ENCODE measurements around the gene FKBP1B. TPM values are rescaled to one million over a fixed set of nuclear protein-coding genes. Genes with fewer than 3 reads are reported as not detected.
"Not testable (repeated sequence)": the region's sequence is repeated elsewhere in the genome, so short reads cannot be mapped to it uniquely, and the experiment has no call there.

FKBP1B gene
- total and polyA plus RNA-seq, 4 donors: 5.9 to 24.8 (median 13.0) TPM

DNA sequence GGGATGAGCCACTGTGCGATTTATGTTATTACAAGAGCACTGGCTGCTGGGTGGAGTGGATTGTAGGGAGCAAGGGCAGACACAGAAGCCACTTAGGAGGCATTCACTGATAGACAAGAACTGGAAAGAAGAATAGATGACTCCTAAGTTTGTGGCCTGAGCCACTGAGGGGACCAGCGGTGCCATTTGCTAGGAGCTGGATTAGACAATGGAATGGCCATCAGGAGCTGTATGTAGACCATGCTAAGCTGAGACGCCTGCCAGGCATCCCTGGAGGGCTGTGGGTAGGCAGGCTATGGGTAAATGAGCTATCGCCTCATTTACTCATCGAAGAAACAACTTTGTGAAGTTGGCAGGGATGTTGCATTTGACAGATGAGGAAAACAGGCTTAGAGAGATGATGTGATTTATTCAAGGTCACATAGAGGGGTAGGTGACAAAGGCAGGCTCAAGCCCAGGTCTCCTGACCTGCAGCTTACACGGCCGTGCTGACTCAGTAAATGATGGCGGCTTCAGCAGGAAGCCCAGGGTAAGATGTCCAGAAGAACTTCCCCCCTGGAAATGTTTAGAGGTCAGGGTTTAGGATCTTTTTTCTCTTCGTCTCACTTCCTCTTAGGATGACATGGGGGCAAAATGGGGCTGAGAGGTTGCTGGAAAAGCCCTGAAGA lies 36.9 kb upstream of the FKBP1B start:
- intact Hi-C loops (cut with DNase I): no loop called here
- no peaks in the 10 kb centered on the region for H3K9me3 ChIP-seq (ENCODE audit: control insufficient read depth, low read length)
- ATAC-seq (ENCODE audit: low FRiP score) (no peak), DNase-seq (no peak)
- no peaks in the 10 kb centered on the region for H3K4me1 ChIP-seq (ENCODE audit: control insufficient read depth in 1 of 2, insufficient read depth in 2 of 2, low read length in 2 of 2)
- WGBS, 2 donors: 80 to 85% methylated on average over 9 of the region's 9 CpGs
- no peak overlapping the region for H3K27ac ChIP-seq (ENCODE audit: low read depth in 1 of 2, low read length in 2 of 2)
- no peaks in the 10 kb centered on the region for H3K27me3 ChIP-seq (ENCODE audit: control insufficient read depth in 1 of 2, insufficient read depth in 2 of 2, low read length in 1 of 2)
- no peak overlapping the region for H3K4me3 ChIP-seq (ENCODE audit: low read length in 2 of 2)
- H3K36me3 ChIP-seq (ENCODE audit: control insufficient read depth in 1 of 2, insufficient read depth in 2 of 2, low read length in 1 of 2): no peaks in the 10 kb centered on the region

DNA sequence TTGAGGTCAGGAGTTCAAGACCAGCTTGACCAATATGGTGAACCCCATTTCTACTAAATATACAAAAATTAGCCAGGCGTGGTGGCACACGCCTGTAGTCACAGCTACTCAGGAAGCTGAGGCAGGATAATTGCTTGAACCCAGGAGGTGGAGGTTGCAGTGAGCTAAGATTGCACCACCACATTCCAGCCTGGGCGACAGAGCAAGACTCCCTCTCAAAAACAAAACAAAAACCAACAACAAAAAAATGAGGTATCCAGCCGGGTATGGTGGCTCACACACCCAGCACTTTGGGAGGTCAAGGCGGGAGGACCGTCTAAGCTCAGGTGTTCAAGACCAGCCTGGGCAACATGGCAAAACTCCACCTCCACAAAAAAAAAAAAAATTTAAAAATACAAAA lies 34.6 kb upstream of the FKBP1B start:
- H3K27ac ChIP-seq (ENCODE audit: low read depth in 1 of 2, low read length in 2 of 2); ATAC-seq (ENCODE audit: low FRiP score); H3K4me3 ChIP-seq (ENCODE audit: low read length in 2 of 2); H3K9me3 ChIP-seq (ENCODE audit: control insufficient read depth, low read length); DNase-seq; H3K27me3 ChIP-seq (ENCODE audit: control insufficient read depth in 1 of 2, insufficient read depth in 2 of 2, low read length in 1 of 2); intact Hi-C loops (cut with DNase I); H3K36me3 ChIP-seq (ENCODE audit: control insufficient read depth in 1 of 2, insufficient read depth in 2 of 2, low read length in 1 of 2); H3K4me1 ChIP-seq (ENCODE audit: control insufficient read depth in 1 of 2, insufficient read depth in 2 of 2, low read length in 2 of 2): not testable (repeated sequence)
- WGBS, 2 donors: 90 to 94% methylated on average over 6 of the region's 6 CpGs

DNA sequence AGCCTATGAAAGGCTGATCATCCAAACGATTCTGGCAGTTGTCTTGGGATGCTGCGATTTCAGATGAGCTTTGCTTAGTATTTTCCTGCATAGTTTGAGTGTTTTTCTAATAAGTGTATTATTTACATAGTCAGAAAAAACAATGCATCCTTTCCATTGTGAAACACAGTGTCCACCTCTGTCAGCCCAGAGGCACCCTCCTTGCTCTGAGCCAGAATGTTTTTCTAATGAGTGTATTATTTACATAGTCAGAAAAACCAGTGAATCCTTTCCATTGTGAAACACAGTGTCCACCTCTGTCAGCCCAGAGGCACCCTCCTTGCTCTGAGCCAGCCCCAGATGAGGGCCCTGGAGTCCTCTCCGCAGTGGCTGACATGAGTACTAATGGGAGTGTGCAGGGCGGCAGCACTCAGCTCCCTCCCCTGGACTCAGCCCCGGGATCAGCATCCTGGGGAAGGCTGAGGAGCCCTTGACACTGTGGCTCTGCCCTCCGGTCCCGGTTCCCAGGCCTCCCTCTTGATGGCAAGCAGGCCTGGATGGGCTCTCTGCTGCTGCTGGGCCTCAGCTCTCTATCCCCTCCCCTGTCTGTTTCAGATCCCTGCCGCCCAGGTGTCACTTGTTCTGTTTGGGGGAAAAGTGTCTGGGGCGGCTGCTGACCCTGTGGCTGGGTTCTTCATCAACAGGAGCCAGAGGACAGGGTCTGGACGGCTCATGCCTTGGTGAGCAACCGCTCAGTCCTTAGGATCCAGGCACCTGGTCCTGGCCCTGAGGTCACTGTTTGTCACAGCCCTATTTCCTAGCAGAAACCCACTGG lies 33.8 kb upstream of the FKBP1B start:
- no peak for DNase-seq
- Histone ChIP-seq H3K27me3 (ENCODE audit: control insufficient read depth in 1 of 2, insufficient read depth in 2 of 2, low read length in 1 of 2) (no peaks in the 10 kb centered on the region), H3K4me1 (ENCODE audit: control insufficient read depth in 1 of 2, insufficient read depth in 2 of 2, low read length in 2 of 2) (no peaks in the 10 kb centered on the region), H3K9me3 (ENCODE audit: control insufficient read depth, low read length) (no peaks in the 10 kb centered on the region), H3K27ac (ENCODE audit: low read depth in 1 of 2, low read length in 2 of 2) (no peak overlapping the region), H3K4me3 (ENCODE audit: low read length in 2 of 2) (no peak overlapping the region), H3K36me3 (ENCODE audit: control insufficient read depth in 1 of 2, insufficient read depth in 2 of 2, low read length in 1 of 2) (no peaks in the 10 kb centered on the region)
- no peak for ATAC-seq (ENCODE audit: low FRiP score)
- 70 to 77% methylated on average over 11 of the region's 11 CpGs for WGBS, 2 donors
- intact Hi-C loops (cut with DNase I): no loop called here

DNA sequence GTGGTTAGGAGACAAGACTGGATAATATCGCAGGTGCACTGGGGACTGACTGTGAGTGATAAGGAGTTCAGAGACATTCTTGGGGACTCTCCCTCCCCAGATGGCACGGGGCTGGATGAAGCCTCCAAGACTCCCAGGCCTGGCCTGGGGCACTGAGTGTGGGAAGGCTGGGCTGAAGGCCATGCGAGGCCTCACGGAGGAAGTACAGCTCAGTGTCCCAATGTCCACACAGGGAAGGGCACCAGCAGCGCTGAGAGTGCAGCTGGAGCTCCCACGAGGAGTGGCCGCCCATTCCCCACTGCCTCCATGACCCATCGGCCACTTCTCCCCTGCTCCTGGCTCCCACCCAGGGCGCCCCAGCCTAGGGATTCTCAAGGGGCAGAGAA lies 33.2 kb upstream of the FKBP1B start:
- DNase-seq (peak in 1 of 2 donors; percentile 55), ATAC-seq (ENCODE audit: low FRiP score) (no peak)
- Histone ChIP-seq H3K9me3 (ENCODE audit: control insufficient read depth, low read length) (no peaks in the 10 kb centered on the region), H3K27ac (ENCODE audit: low read depth in 1 of 2, low read length in 2 of 2) (no peak overlapping the region), H3K27me3 (ENCODE audit: control insufficient read depth in 1 of 2, insufficient read depth in 2 of 2, low read length in 1 of 2) (no peaks in the 10 kb centered on the region), H3K4me1 (ENCODE audit: control insufficient read depth in 1 of 2, insufficient read depth in 2 of 2, low read length in 2 of 2) (no peaks in the 10 kb centered on the region), H3K36me3 (ENCODE audit: control insufficient read depth in 1 of 2, insufficient read depth in 2 of 2, low read length in 1 of 2) (no peaks in the 10 kb centered on the region), H3K4me3 (ENCODE audit: low read length in 2 of 2) (no peak overlapping the region)
- intact Hi-C loops (cut with DNase I): no loop called here
- 82 to 87% methylated on average over 8 to 9 of the region's 9 CpGs for WGBS, 2 donors

DNA sequence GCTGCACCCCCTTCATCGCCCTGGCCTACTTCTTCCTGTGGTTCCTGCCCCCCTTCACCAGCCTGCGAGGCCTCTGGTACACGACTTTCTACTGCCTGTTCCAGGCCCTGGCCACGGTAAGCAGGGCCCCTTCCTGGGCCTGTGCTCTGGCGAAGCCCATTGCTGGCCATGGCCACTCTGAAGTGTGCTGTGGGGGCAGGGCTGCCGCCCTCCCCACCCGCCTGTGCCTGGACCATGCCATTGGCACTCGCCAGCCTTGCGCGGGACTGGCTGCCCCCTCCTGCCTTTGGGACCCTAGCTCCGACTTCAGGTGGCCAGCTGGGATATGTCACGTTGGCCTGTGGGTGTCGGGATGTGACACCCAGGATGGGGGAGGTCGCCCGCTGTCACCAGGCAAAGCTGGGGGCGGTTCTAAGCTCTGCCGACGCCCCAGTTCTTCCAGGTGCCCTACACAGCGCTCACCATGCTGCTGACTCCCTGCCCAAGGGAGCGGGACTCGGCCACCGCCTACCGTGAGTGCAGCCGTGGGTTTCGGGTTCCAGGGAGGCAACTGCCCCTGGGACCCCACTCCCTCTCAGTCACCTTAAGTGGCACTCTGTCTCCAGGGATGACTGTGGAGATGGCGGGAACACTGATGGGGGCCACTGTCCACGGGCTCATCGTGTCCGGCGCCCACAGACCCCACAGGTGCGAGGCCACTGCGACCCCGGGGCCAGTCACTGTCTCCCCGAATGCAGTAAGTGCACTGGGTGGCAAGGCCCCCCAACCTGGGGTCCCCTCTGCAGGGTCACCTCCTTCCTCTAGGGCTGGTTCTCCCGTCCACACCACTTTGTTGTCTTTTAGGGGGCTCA lies 32.5 kb upstream of the FKBP1B start:
- ATAC-seq (ENCODE audit: low FRiP score): no peak
- Histone ChIP-seq H3K9me3 (ENCODE audit: control insufficient read depth, low read length) (no peaks in the 10 kb centered on the region), H3K27ac (ENCODE audit: low read depth in 1 of 2, low read length in 2 of 2) (no peak overlapping the region), H3K36me3 (ENCODE audit: control insufficient read depth in 1 of 2, insufficient read depth in 2 of 2, low read length in 1 of 2) (no peaks in the 10 kb centered on the region), H3K27me3 (ENCODE audit: control insufficient read depth in 1 of 2, insufficient read depth in 2 of 2, low read length in 1 of 2) (no peaks in the 10 kb centered on the region), H3K4me3 (ENCODE audit: low read length in 2 of 2) (no peak overlapping the region), H3K4me1 (ENCODE audit: control insufficient read depth in 1 of 2, insufficient read depth in 2 of 2, low read length in 2 of 2) (no peaks in the 10 kb centered on the region)
- intact Hi-C loops (cut with DNase I): no loop called here
- 89 to 92% methylated on average over 35 of the region's 35 CpGs for WGBS, 2 donors
- peak in 1 of 2 donors; percentile 65 for DNase-seq

DNA sequence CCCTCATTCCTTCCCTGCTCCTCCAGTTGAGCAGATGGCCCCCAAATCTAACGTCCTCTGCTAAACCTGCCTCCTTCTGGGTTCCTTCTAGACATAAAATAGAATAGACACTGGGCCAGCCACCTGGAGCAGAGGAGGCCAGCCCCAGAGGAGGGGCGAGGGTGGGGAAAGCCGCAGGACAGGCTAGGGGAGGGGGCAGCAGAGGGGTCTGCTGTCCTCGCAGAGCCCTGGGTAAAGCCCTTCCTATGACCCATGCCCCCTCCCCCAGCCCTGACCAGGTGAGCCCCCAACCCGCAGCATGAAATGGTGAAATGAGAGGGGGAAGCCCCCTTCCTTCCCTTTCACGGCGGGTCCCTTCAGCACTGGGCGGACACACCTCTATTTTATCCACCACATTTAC lies 31.8 kb upstream of the FKBP1B start:
- Histone ChIP-seq H3K4me3 (ENCODE audit: low read length in 2 of 2) (no peak overlapping the region), H3K36me3 (ENCODE audit: control insufficient read depth in 1 of 2, insufficient read depth in 2 of 2, low read length in 1 of 2) (no peaks in the 10 kb centered on the region), H3K4me1 (ENCODE audit: control insufficient read depth in 1 of 2, insufficient read depth in 2 of 2, low read length in 2 of 2) (no peaks in the 10 kb centered on the region), H3K27ac (ENCODE audit: low read depth in 1 of 2, low read length in 2 of 2) (no peak overlapping the region), H3K9me3 (ENCODE audit: control insufficient read depth, low read length) (no peaks in the 10 kb centered on the region), H3K27me3 (ENCODE audit: control insufficient read depth in 1 of 2, insufficient read depth in 2 of 2, low read length in 1 of 2) (no peaks in the 10 kb centered on the region)
- DNase-seq: no peak
- ATAC-seq (ENCODE audit: low FRiP score): no peak
- WGBS, 2 donors: 81 to 84% methylated on average over 8 of the region's 8 CpGs
- intact Hi-C loops (cut with DNase I): no loop called here

DNA sequence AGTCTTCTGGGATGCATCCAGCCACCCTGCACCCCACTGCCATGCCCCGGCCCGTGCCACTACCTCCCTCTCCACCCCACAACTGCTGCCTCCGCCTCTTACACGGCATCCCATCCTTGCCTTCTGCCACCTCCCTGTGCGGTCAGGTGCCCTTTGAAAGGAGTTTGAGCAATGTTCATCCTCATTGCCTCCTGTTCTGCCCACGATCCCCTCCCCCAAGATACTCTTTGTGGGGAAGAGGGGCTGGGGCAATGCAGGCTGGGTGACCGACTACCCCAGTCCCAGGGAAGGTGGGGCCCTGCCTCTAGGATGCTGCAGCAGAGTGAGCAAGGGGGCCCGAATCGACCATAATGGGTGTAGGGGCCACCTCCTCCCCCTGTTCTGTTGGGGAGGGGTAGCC lies 31.3 kb upstream of the FKBP1B start:
- Histone ChIP-seq H3K36me3 (ENCODE audit: control insufficient read depth in 1 of 2, insufficient read depth in 2 of 2, low read length in 1 of 2) (no peaks in the 10 kb centered on the region), H3K4me3 (ENCODE audit: low read length in 2 of 2) (no peak overlapping the region), H3K4me1 (ENCODE audit: control insufficient read depth in 1 of 2, insufficient read depth in 2 of 2, low read length in 2 of 2) (no peaks in the 10 kb centered on the region), H3K27ac (ENCODE audit: low read depth in 1 of 2, low read length in 2 of 2) (no peak overlapping the region), H3K9me3 (ENCODE audit: control insufficient read depth, low read length) (no peaks in the 10 kb centered on the region), H3K27me3 (ENCODE audit: control insufficient read depth in 1 of 2, insufficient read depth in 2 of 2, low read length in 1 of 2) (no peaks in the 10 kb centered on the region)
- ATAC-seq (ENCODE audit: low FRiP score) (no peak), DNase-seq (no peak)
- intact Hi-C loops (cut with DNase I): no loop called here
- WGBS, 2 donors: 83 to 87% methylated on average over 9 of the region's 9 CpGs

DNA sequence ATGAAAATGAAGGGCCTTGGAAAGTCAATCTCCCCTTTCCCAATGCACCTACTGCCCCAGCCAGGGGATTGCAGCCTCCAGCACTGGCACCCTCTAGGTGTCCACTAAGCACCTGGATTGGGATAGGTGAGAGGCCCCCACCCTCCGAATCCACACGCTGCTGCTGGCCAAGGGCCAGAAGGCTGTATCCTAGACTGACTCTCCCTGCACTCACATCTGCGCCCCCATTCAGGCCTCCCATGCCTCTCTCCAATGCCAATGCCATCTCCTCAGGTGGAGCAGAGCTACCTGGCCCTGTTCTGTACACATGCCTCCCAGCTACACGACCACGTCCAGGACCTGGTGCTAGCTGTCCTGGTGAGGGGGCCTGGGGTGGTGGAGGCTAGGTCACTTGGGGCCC lies 29.8 kb upstream of the FKBP1B start:
- Histone ChIP-seq H3K36me3 (ENCODE audit: control insufficient read depth in 1 of 2, insufficient read depth in 2 of 2, low read length in 1 of 2) (peaks cover 0 to 4% of the 10 kb centered on the region in 2 donors), H3K27me3 (ENCODE audit: control insufficient read depth in 1 of 2, insufficient read depth in 2 of 2, low read length in 1 of 2) (no peaks in the 10 kb centered on the region), H3K9me3 (ENCODE audit: control insufficient read depth, low read length) (no peaks in the 10 kb centered on the region), H3K27ac (ENCODE audit: low read depth in 1 of 2, low read length in 2 of 2) (no peak overlapping the region), H3K4me1 (ENCODE audit: control insufficient read depth in 1 of 2, insufficient read depth in 2 of 2, low read length in 2 of 2) (no peaks in the 10 kb centered on the region), H3K4me3 (ENCODE audit: low read length in 2 of 2) (no peak overlapping the region)
- WGBS, 2 donors: 87 to 91% methylated on average over 5 of the region's 5 CpGs
- no peak for ATAC-seq (ENCODE audit: low FRiP score)
- DNase-seq: no peak
- intact Hi-C loops (cut with DNase I): no loop called here

Measured in aorta (tissue), 5 donors.